ENCODE results near the gene PTPRG. TPM values are rescaled to one million over a fixed set of nuclear protein-coding genes. Genes with fewer than 3 reads are reported as not detected.

Gene PTPRG
- total and polyA plus RNA-seq, 2 donors (not counting 1 experiment from before 2014, with no cell fraction given): 67.0 to 97.9 TPM

GRCh38 chr3:61650719-61651410 is 89.5 kb downstream of the PTPRG start:
- H3K79me2 ChIP-seq (ENCODE audit: control insufficient read depth, insufficient read depth, low read length): peaks cover 6% of the 10 kb centered on the region
- peaks cover 6% of the 10 kb centered on the region for H3K4me1 ChIP-seq (ENCODE audit: control insufficient read depth, extremely low read depth, insufficient read depth, low read length)
- no peak for TF ChIP-seq EZH2 (IDR thresholded peaks at IDR 0.05; ENCODE audit: low read length, missing control alignments)
- TF ChIP-seq CTCF (conservative IDR thresholded peaks at IDR 0.05 in 1 of 2, IDR thresholded peaks at IDR 0.05 in 1 of 2; ENCODE audit: low read depth in 1 of 2, low read length in 2 of 2): no peak
- H3K27ac ChIP-seq (ENCODE audit: insufficient read depth, low read length): no peak overlapping the region
- H3K4me2 ChIP-seq (ENCODE audit: extremely low read depth, insufficient read depth, low read length): no peak overlapping the region
- H4K20me1 ChIP-seq (ENCODE audit: control insufficient read depth, extremely low read depth, insufficient read depth, low read length): no peaks in the 10 kb centered on the region
- H2AFZ ChIP-seq (ENCODE audit: low read length): no peak overlapping the region
- H3K9me3 ChIP-seq (ENCODE audit: control insufficient read depth, insufficient read depth, low read depth, low read length): no peaks in the 10 kb centered on the region
- no peak overlapping the region for H3K9ac ChIP-seq (ENCODE audit: insufficient read depth, low read length)
- H3K4me3 ChIP-seq (replicated peaks in 1 of 4; ENCODE audit: control extremely low read depth in 1 of 4, insufficient read depth in 1 of 4, low read depth in 3 of 4, low read length in 4 of 4): no peak overlapping the region
- H3K36me3 ChIP-seq (ENCODE audit: control insufficient read depth, insufficient read depth, low read length): no peaks in the 10 kb centered on the region
- DNase-seq (ENCODE audit: low read depth in 2 of 2): no peak
- no peaks in the 10 kb centered on the region for H3K27me3 ChIP-seq (ENCODE audit: control insufficient read depth, insufficient read depth, low read length)

- Histone ChIP-seq H3K4me2 (ENCODE audit: extremely low read depth, insufficient read depth, low read length) (no peak overlapping the region), H3K27ac (ENCODE audit: insufficient read depth, low read length) (no peak overlapping the region), H3K36me3 (ENCODE audit: control insufficient read depth, insufficient read depth, low read length) (no peaks in the 10 kb centered on the region), H4K20me1 (ENCODE audit: control insufficient read depth, extremely low read depth, insufficient read depth, low read length) (no peaks in the 10 kb centered on the region), H2AFZ (ENCODE audit: low read length) (no peak overlapping the region), H3K27me3 (ENCODE audit: control insufficient read depth, insufficient read depth, low read length) (no peaks in the 10 kb centered on the region), H3K9me3 (ENCODE audit: control insufficient read depth, insufficient read depth, low read depth, low read length) (no peaks in the 10 kb centered on the region), H3K4me3 (replicated peaks in 1 of 4; ENCODE audit: control extremely low read depth in 1 of 4, insufficient read depth in 1 of 4, low read depth in 3 of 4, low read length in 4 of 4) (no peak overlapping the region), H3K4me1 (ENCODE audit: control insufficient read depth, extremely low read depth, insufficient read depth, low read length) (no peaks in the 10 kb centered on the region), H3K79me2 (ENCODE audit: control insufficient read depth, insufficient read depth, low read length) (peaks cover 12% of the 10 kb centered on the region), H3K9ac (ENCODE audit: insufficient read depth, low read length) (no peak overlapping the region)
- TF ChIP-seq CTCF (conservative IDR thresholded peaks at IDR 0.05 in 1 of 2, IDR thresholded peaks at IDR 0.05 in 1 of 2; ENCODE audit: low read depth in 1 of 2, low read length in 2 of 2) (no peak), EZH2 (IDR thresholded peaks at IDR 0.05; ENCODE audit: low read length, missing control alignments) (no peak)
- DNase-seq (ENCODE audit: low read depth in 2 of 2): no peak
Measured at GRCh38 chr3:61657689-61658088, 96.3 kb downstream of the PTPRG start.

GRCh38 chr3:61662861-61663260 is 101.5 kb downstream of the PTPRG start:
- Histone ChIP-seq H2AFZ (ENCODE audit: low read length) (no peak overlapping the region), H3K27me3 (ENCODE audit: control insufficient read depth, insufficient read depth, low read length) (no peaks in the 10 kb centered on the region), H4K20me1 (ENCODE audit: control insufficient read depth, extremely low read depth, insufficient read depth, low read length) (no peaks in the 10 kb centered on the region), H3K36me3 (ENCODE audit: control insufficient read depth, insufficient read depth, low read length) (no peaks in the 10 kb centered on the region), H3K9me3 (ENCODE audit: control insufficient read depth, insufficient read depth, low read depth, low read length) (no peaks in the 10 kb centered on the region), H3K4me2 (ENCODE audit: extremely low read depth, insufficient read depth, low read length) (no peak overlapping the region), H3K4me1 (ENCODE audit: control insufficient read depth, extremely low read depth, insufficient read depth, low read length) (peaks cover 3% of the 10 kb centered on the region), H3K4me3 (replicated peaks in 1 of 4; ENCODE audit: control extremely low read depth in 1 of 4, insufficient read depth in 1 of 4, low read depth in 3 of 4, low read length in 4 of 4) (no peak overlapping the region), H3K79me2 (ENCODE audit: control insufficient read depth, insufficient read depth, low read length) (peaks cover 11% of the 10 kb centered on the region), H3K9ac (ENCODE audit: insufficient read depth, low read length) (no peak overlapping the region), H3K27ac (ENCODE audit: insufficient read depth, low read length) (no peak overlapping the region)
- no peak for DNase-seq (ENCODE audit: low read depth in 2 of 2)
- no peak for TF ChIP-seq EZH2 (IDR thresholded peaks at IDR 0.05; ENCODE audit: low read length, missing control alignments)
- TF ChIP-seq CTCF (conservative IDR thresholded peaks at IDR 0.05 in 1 of 2, IDR thresholded peaks at IDR 0.05 in 1 of 2; ENCODE audit: low read depth in 1 of 2, low read length in 2 of 2): no peak
